Kidney (tissue), 14 donors: Measurements from ENCODE around the gene KLF7. TPM values are rescaled to one million over a fixed set of nuclear protein-coding genes. Genes with fewer than 3 reads are reported as not detected.

Experiments
- DNase-seq, 5 donors: peaks; one replicate each; pipeline ENCODE4 v3.0.0-alpha.2; 2013 to 2020
- FAIRE-seq: peaks from 2 replicates; lab custom pipeline; 2012; peaks lifted over from hg19 to GRCh38; lab: Jason Lieb, UNC
- H3K27ac ChIP-seq, 2 donors: one replicate each; pipeline ENCODE4 v1.7.0; 2013; ENCODE audit warnings: low read depth in 2 of 2, low read length in 2 of 2, inconsistent platforms in 1 of 2
- H3K27me3 ChIP-seq: one replicate; pipeline ENCODE4 v1.7.1; 2013; ENCODE audit warnings: low read length, inconsistent platforms; ENCODE audit not compliant: control insufficient read depth, insufficient read depth
- H3K36me3 ChIP-seq, 3 donors: one replicate each; pipeline versions ENCODE4 v1.7.0 to v1.7.1; 2013; ENCODE audit warnings: low read length in 3 of 3, control low read depth in 1 of 3, inconsistent platforms in 1 of 3; ENCODE audit not compliant: insufficient read depth in 3 of 3, control insufficient read depth in 2 of 3
- H3K4me1 ChIP-seq, 3 donors: one replicate each; pipeline versions ENCODE4 v1.7.0 to v1.7.1; 2013; ENCODE audit warnings: low read length in 3 of 3, inconsistent platforms in 1 of 3, low read depth in 1 of 3; ENCODE audit not compliant: control insufficient read depth in 2 of 3, insufficient read depth in 2 of 3
- H3K4me3 ChIP-seq, 3 donors: one replicate each; pipeline versions ENCODE4 v1.7.0 to v1.8.1; 2013; ENCODE audit warnings: low read length in 3 of 3, control low read depth in 1 of 3, inconsistent platforms in 1 of 3
- H3K9ac ChIP-seq, 3 donors: one replicate each; pipeline versions ENCODE4 v1.7.0 to v1.7.1; 2013; ENCODE audit warnings: low read length in 3 of 3, control low read depth in 1 of 3, inconsistent platforms in 1 of 3
- H3K9me3 ChIP-seq, 3 donors: one replicate each; pipeline versions ENCODE4 v1.7.0 to v1.7.1; 2013; ENCODE audit warnings: low read length in 3 of 3, control low read depth in 1 of 3, inconsistent platforms in 1 of 3; ENCODE audit not compliant: control insufficient read depth in 2 of 3, insufficient read depth in 1 of 3
- intact Hi-C: fragments of 100-400 bp; cut with DNase I; formaldehyde crosslinking; loops from one replicate; pipeline ENCODE4 v1.11.1; 2022
- polyA plus RNA-seq: library from polyadenylated mRNA; stranded (reverse); fragments of 350-450 nt; fragmentation: Illumina TruSeq; extraction: RNeasy Lipid Tissue Mini Kit (QIAGEN cat#74804); gene quantifications from one replicate; pipeline ENCODE4 v1.2.3, GENCODE V29; 2014; ENCODE audit warnings: low read depth, low replicate concordance; ENCODE audit not compliant: insufficient read depth
- total RNA-seq: library from RNA; stranded (reverse); fragmentation: NEBNext Ultra II Directional; extraction: Animal tissue kit (Norgen Biotek cat#: 25700); gene quantifications from one replicate; pipeline ENCODE4 v1.2.1, GENCODE V29; 2021
- TF ChIP-seq, protein P1 (sequence below): IDR thresholded peaks from 3 replicates; pipeline ENCODE4 v1.5.1; 2012; ENCODE audit warnings: mild to moderate bottlenecking, moderate library complexity, borderline replicate concordance; ENCODE audit not compliant: insufficient read depth; ENCODE audit errors: extremely low read depth
- donor health status: control.
- donor health status: control.
- donor health status: control.
- donor health status: control.
- donor health status: control.
- donor health status: DM: yes; HTN: yes; CAD: no.
- donor health status: Normal renal cell carcinoma (clear cell type).

The KLF7 gene
- total and polyA plus RNA-seq, 2 donors from 2014 or later: 2.9 to 61.5 TPM

- Histone ChIP-seq H3K4me1 (peaks cover 4 to 20% (median 12%) of the 10 kb centered on the region in 3 donors), H3K9me3 (no peaks in the 10 kb centered on the region), H3K36me3 (peaks cover 0 to 2% (median 0%) of the 10 kb centered on the region in 3 donors), H3K27ac (no peak overlapping the region), H3K4me3 (no peak overlapping the region), H3K9ac (no peak overlapping the region), H3K27me3 (no peaks in the 10 kb centered on the region)
- TF ChIP-seq, protein P1, sequence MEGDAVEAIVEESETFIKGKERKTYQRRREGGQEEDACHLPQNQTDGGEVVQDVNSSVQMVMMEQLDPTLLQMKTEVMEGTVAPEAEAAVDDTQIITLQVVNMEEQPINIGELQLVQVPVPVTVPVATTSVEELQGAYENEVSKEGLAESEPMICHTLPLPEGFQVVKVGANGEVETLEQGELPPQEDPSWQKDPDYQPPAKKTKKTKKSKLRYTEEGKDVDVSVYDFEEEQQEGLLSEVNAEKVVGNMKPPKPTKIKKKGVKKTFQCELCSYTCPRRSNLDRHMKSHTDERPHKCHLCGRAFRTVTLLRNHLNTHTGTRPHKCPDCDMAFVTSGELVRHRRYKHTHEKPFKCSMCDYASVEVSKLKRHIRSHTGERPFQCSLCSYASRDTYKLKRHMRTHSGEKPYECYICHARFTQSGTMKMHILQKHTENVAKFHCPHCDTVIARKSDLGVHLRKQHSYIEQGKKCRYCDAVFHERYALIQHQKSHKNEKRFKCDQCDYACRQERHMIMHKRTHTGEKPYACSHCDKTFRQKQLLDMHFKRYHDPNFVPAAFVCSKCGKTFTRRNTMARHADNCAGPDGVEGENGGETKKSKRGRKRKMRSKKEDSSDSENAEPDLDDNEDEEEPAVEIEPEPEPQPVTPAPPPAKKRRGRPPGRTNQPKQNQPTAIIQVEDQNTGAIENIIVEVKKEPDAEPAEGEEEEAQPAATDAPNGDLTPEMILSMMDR: no peak
- FAIRE-seq (no peak), DNase-seq (no peak)
- intact Hi-C loops: no loop called here
These were observed 15.5 kb downstream of the KLF7 start for GRCh38 chr2:207150284-207150683.

DNA sequence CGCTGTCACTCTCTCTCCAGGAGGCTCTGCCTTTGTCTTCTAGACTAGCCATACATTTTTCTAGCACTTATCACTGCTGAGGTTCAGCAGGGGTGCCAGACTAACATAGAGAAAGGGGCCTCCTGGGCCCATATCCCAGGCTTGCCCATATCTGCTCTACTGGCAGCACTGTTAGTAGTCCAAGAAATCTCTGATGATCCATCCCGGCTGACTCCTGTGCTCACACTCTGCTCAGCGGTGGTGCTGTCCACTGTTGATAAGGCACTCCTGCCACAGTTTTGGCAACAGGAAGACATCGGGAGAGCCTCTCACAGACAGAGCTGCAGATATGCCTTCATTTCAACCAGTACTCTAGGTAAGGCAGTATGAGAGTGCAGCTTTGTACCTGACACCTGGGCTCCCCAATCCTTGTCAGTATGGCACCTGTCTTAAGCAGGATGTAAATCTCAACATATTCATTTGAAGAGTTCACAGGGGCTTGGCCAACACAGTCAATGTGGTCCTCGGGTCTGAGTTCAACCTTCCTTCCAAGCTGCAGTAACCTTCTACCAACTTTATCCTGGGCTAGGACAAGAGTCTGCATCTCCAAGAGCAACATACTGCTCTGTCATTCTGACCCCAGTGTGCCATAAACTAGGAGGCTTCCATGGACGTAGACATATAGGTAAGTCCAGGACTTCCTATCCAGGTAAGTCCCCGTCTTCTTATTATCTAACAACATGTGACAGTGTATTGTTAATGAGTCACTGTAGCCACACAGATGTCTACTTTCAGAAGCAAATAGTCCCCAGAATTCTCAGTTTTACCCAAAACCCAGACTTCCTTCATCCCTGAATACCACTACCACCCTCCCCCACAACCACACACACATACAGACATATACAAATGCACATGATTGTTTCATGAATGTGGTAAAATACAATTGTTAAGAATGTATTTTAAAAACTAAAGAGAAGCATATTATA lies 16.2 kb downstream of the KLF7 start:
- peak overlapping the region in 1 of 2 donors; percentile 36 for H3K27ac ChIP-seq
- intact Hi-C loops: no loop called here

GRCh38 chr2:207148020-207148419 lies 17.7 kb downstream of the KLF7 start:
- Histone ChIP-seq H3K4me3 (no peak overlapping the region), H3K9ac (no peak overlapping the region), H3K36me3 (peaks cover 0 to 2% (median 0%) of the 10 kb centered on the region in 3 donors), H3K9me3 (no peaks in the 10 kb centered on the region), H3K27me3 (no peaks in the 10 kb centered on the region), H3K27ac (no peak overlapping the region), H3K4me1 (peaks cover 6 to 28% (median 16%) of the 10 kb centered on the region in 3 donors)
- TF ChIP-seq, protein P1: no peak
- FAIRE-seq (no peak), DNase-seq (no peak)
- intact Hi-C loops: no loop called here

More for the DNA sequence above, 16.2 kb downstream of the KLF7 start:
- Histone ChIP-seq H3K9me3 (no peaks in the 10 kb centered on the region), H3K4me1 (peaks cover 4 to 24% (median 11%) of the 10 kb centered on the region in 3 donors), H3K9ac (no peak overlapping the region), H3K36me3 (peaks cover 0 to 2% (median 0%) of the 10 kb centered on the region in 3 donors), H3K4me3 (no peak overlapping the region), H3K27me3 (no peaks in the 10 kb centered on the region)
- FAIRE-seq: no peak
- TF ChIP-seq, protein P1: no peak
- no peak for DNase-seq
